Gastrocnemius medialis (tissue), 4 donors: Measurements from ENCODE around the gene CCSER1. TPM values are rescaled to one million over a fixed set of nuclear protein-coding genes. Genes with fewer than 3 reads are reported as not detected.
"Not testable (repeated sequence)": the region's sequence is repeated elsewhere in the genome, so short reads cannot be mapped to it uniquely, and the experiment has no call there.

ENCODE experiments used
- ATAC-seq, 2 donors: fragments of 150-250 bp; one replicate each; pipeline ENCODE4 v1.9.1; 2016
- DNase-seq, 2 donors: peaks; one replicate each; pipeline ENCODE4 v3.0.0-alpha.2; 2019
- H3K27ac ChIP-seq, 4 donors: fragments of 200-600 bp; sonication (generic); 1 replicate in 1 of 4; 2 replicates in 3 of 4; pipeline ENCODE4 v1.5.1; 2016 to 2018; ENCODE audit warnings: mild to moderate bottlenecking in 2 of 4, moderate library complexity in 1 of 4
- H3K27me3 ChIP-seq, 3 donors: fragments of 200-600 bp; sonication (generic) in 2 of 3; 1 replicate in 1 of 3; 2 replicates in 2 of 3; pipeline versions ENCODE4 v1.5.1 to v1.6.0; 2016 to 2019; ENCODE audit warnings: mild to moderate bottlenecking in 1 of 3, moderate library complexity in 1 of 3
- H3K36me3 ChIP-seq, 2 donors: fragments of 200-600 bp; sonication (generic) in 1 of 2; one replicate each; pipeline ENCODE4 v1.5.1; 2017 to 2018
- H3K4me1 ChIP-seq, 2 donors: fragments of 200-600 bp; sonication (generic) in 1 of 2; one replicate each; pipeline ENCODE4 v1.5.1; 2016 to 2017; ENCODE audit warnings: mild to moderate bottlenecking in 2 of 2
- H3K4me3 ChIP-seq, 4 donors: fragments of 200-600 bp; sonication (generic) in 3 of 4; 1 replicate in 1 of 4; 2 replicates in 3 of 4; pipeline ENCODE4 v1.5.1; 2016 to 2019; ENCODE audit warnings: mild to moderate bottlenecking in 2 of 4
- H3K9me3 ChIP-seq, 3 donors: fragments of 200-600 bp; sonication (generic) in 2 of 3; 1 replicate in 1 of 3; 2 replicates in 2 of 3; pipeline ENCODE4 v1.5.1; 2016 to 2019
- CTCF ChIP-seq, 5 experiments: fragments of 450-650 bp in 3 of 5; fragments of 200-600 bp in 2 of 5; sonication (generic) in 2 of 5; IDR thresholded peaks in 4 of 5; conservative IDR thresholded peaks in 1 of 5; 1 replicate in 4 of 5; 2 replicates in 1 of 5; pipeline ENCODE4 v1.5.1; 2016 to 2019; ENCODE audit warnings: antibody characterized with exemption in 5 of 5, mild to moderate bottlenecking in 3 of 5, moderate library complexity in 3 of 5
- POLR2A ChIP-seq, 2 donors: fragments of 450-650 bp; IDR thresholded peaks; one replicate each; pipeline ENCODE4 v1.6.1; 2017; ENCODE audit warnings: antibody characterized with exemption in 2 of 2, mild to moderate bottlenecking in 2 of 2, moderate library complexity in 2 of 2
- in situ Hi-C, 4 donors: fragments of 200-750 bp; cut with MboI; loops; one replicate each; pipeline versions ENCODE4 v1.15.0 to v1.8.0; 2017; ENCODE audit warnings: low sequenced_read_pairs in 4 of 4
- intact Hi-C: fragments of 100-400 bp; cut with DNase I; formaldehyde crosslinking; loops from one replicate; pipeline ENCODE4 v1.15.1; 2023; ENCODE audit warnings: low total_unique reads
- total RNA-seq, 4 donors: library from RNA; depleted of rRNA; stranded (reverse); fragments of >200 nt; gene quantifications; one replicate each; pipeline versions ENCODE4 v1.1.0 to v1.2.3, GENCODE V29; 2016

CCSER1 gene
- total RNA-seq, 4 donors from 2014 or later, result 0.39 to 0.83 (median 0.63) TPM

DNA sequence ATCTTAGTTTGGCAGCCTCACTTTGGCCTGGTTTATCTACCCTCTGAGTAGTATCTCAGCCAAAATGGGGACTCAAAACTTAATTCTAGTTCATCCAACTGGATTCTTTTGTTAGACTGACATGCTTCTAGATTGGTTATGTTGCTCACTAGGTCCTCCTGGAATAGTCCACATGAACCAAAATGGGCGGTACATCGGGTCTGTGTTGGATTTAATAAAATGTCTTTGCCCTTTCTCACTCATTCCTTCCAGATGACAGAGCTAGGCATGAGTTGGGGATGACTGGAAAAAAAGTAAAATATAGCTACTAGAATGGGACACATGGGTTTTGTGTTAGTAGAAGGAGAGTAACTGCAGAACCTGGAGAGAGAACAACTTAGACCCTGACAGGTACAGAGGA is 247.9 kb downstream of the CCSER1 start:
- Histone ChIP-seq H3K4me3 (no peak overlapping the region), H3K4me1 (no peaks in the 10 kb centered on the region), H3K36me3 (no peaks in the 10 kb centered on the region), H3K9me3 (no peaks in the 10 kb centered on the region), H3K27me3 (no peaks in the 10 kb centered on the region), H3K27ac (no peak overlapping the region)
- in situ Hi-C loops, result no loop called here
- intact Hi-C loops, result no loop called here
- no peak for ATAC-seq
- DNase-seq, result no peak
- TF ChIP-seq CTCF (IDR thresholded peaks at IDR 0.05 in 4 of 5, conservative IDR thresholded peaks at IDR 0.05 in 1 of 5), result no peak
- TF ChIP-seq POLR2A (IDR thresholded peaks at IDR 0.05), result no peak

DNA sequence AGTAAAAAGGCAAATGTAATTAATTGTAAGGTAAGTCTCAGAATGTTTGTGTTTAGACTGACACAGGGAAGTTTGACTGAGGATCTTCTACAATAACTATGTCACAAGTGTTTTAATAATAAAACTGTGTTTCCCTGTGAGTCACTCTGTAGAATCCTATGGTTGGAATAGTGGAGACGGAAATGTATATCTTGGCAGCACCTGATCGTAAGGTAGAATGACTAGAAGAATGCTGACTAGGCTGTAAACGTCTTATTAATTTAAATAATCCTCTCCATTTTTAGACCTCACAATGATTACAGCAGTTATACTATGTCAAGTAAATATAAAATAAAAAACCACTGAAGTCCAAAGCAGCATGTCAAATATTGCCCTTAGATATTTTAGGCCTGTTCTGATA is 266.0 kb downstream of the CCSER1 start:
- in situ Hi-C loops (no loop called here), intact Hi-C loops (no loop called here)
- DNase-seq (no peak), ATAC-seq (no peak)
- Histone ChIP-seq H3K4me1 (no peaks in the 10 kb centered on the region), H3K36me3 (no peaks in the 10 kb centered on the region), H3K27ac (no peak overlapping the region), H3K9me3 (no peaks in the 10 kb centered on the region), H3K27me3 (no peaks in the 10 kb centered on the region), H3K4me3 (no peak overlapping the region)
- no peak for TF ChIP-seq POLR2A (IDR thresholded peaks at IDR 0.05)
- TF ChIP-seq CTCF (IDR thresholded peaks at IDR 0.05 in 4 of 5, conservative IDR thresholded peaks at IDR 0.05 in 1 of 5), result no peak

GRCh38 chr4:90403781-90404180 is 276.6 kb downstream of the CCSER1 start:
- Histone ChIP-seq H3K9me3 (no peaks in the 10 kb centered on the region), H3K4me1 (no peaks in the 10 kb centered on the region), H3K27ac (no peak overlapping the region), H3K36me3 (no peaks in the 10 kb centered on the region), H3K4me3 (no peak overlapping the region), H3K27me3 (no peaks in the 10 kb centered on the region)
- TF ChIP-seq CTCF (IDR thresholded peaks at IDR 0.05 in 4 of 5, conservative IDR thresholded peaks at IDR 0.05 in 1 of 5) (no peak), POLR2A (IDR thresholded peaks at IDR 0.05) (no peak)
- intact Hi-C loops, result no loop called here
- DNase-seq (no peak), ATAC-seq (no peak)
- in situ Hi-C loops, result no loop called here

DNA sequence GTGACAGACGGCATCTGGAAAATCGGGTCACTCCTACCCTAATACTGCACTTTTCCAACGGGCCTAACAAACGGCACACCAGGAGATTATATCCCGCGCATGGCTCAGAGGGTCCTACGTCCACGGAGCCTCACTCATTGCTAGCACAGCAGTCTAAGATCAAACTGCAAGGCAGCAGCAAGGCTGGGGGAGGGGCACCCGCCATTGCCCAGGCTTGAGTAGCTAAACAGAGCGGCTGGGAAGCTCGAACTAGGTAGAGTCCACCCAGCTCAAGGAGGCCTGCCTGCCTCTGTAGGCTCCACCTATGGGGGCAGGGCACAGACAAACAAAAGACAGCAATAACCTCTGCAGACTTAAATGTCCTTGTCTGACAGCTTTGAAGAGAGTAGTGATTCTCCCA is 280.7 kb downstream of the CCSER1 start:
- H3K36me3 ChIP-seq, H3K27me3 ChIP-seq, H3K9me3 ChIP-seq, ATAC-seq, intact Hi-C loops, in situ Hi-C loops, DNase-seq, H3K4me3 ChIP-seq, H3K4me1 ChIP-seq, H3K27ac ChIP-seq: not testable (repeated sequence)

DNA sequence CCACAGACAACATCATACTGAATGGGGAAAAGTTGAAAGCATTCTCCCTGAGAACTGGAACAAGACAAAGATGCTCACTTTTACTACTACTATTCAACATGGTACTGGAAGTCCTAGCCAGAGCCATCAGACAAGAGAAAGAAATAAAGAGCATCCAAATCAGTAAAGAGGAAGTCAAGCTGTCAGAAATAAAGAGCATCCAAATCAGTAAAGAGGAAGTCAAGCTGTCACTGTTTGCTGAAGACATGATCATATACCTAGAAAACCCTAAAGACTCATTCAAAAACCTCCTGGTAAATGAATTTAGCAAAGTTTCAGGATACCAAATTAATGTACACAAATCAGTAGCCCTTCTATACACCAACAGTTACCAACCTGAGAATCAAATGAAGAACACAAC is 285.6 kb downstream of the CCSER1 start:
- in situ Hi-C loops, H3K9me3 ChIP-seq, intact Hi-C loops, H3K36me3 ChIP-seq, H3K4me3 ChIP-seq, DNase-seq, H3K27ac ChIP-seq, H3K4me1 ChIP-seq, H3K27me3 ChIP-seq, ATAC-seq: not testable (repeated sequence)

DNA sequence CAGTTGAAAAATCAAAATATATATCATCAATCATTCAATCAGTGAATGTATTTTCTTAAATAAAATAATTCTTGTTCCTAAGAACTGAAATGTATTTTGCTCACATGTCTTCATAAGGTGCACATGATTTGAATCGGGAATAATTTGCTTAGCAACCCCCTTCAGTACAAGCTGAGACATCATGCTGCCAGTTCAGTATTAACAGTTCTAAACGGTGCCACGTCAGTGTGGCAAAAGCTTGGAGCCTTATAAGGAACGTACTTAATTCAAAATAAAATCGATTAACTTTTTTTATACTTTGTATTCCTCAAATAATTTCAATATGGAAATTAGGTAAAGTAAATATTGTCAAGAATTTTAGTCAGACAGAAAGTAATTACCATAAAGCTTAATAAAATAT is 287.9 kb downstream of the CCSER1 start:
- H3K4me3 ChIP-seq, result no peak overlapping the region
- no peak for ATAC-seq

More for the DNA sequence above, 287.9 kb downstream of the CCSER1 start:
- in situ Hi-C loops (no loop called here), intact Hi-C loops (no loop called here)
- H3K9me3 ChIP-seq, result no peaks in the 10 kb centered on the region
- H3K27me3 ChIP-seq, result no peaks in the 10 kb centered on the region
- H3K27ac ChIP-seq, result no peak overlapping the region
- no peak for DNase-seq
- no peaks in the 10 kb centered on the region for H3K36me3 ChIP-seq
- H3K4me1 ChIP-seq, result no peaks in the 10 kb centered on the region
- TF ChIP-seq POLR2A (IDR thresholded peaks at IDR 0.05) (no peak), CTCF (IDR thresholded peaks at IDR 0.05 in 4 of 5, conservative IDR thresholded peaks at IDR 0.05 in 1 of 5) (no peak)
